H1 (cell line): ENCODE results near the gene GNG5. TPM values are rescaled to one million over a fixed set of nuclear protein-coding genes. Genes with fewer than 3 reads are reported as not detected.

Experiments used
- CTCF ChIA-PET: fragments of 300-600 bp; sonication (Branson Sonifier 250); formaldehyde crosslinking; loops from one replicate; lab custom pipeline; 2021; ENCODE audit not compliant: partially characterized antibody; lab: Charles Lee
- POLR2A ChIA-PET: fragments of 300-600 bp; sonication (Branson Sonifier 250); formaldehyde crosslinking; loops from one replicate; lab custom pipeline; 2021; ENCODE audit warnings: inconsistent platforms; ENCODE audit not compliant: partially characterized antibody; lab: Charles Lee
- DNase-seq, 2 experiments: peaks; one replicate each; pipeline versions ENCODE4 v3.0.0 to v3.0.0-alpha.2; 2010 to 2022; ENCODE audit warnings: low spot score in 2 of 2, low read depth in 1 of 2, mixed read lengths in 1 of 2
- FAIRE-seq: peaks from 2 replicates; lab custom pipeline; 2011; peaks lifted over from hg19 to GRCh38; lab: Jason Lieb, UNC
- H2AFZ ChIP-seq: 2 replicates; pipeline ENCODE4 v1.8.1; 2012; ENCODE audit warnings: low read length, inconsistent platforms
- H2AK5ac ChIP-seq: 2 replicates; pipeline ENCODE4 v1.6.1; 2013; ENCODE audit warnings: low read depth, low read length
- H2BK120ac ChIP-seq: replicated peaks from 2 replicates; pipeline ENCODE3; 2013; ENCODE audit warnings: low read depth, low read length, inconsistent platforms
- H2BK12ac ChIP-seq: 2 replicates; pipeline ENCODE4 v1.6.1; 2013; ENCODE audit warnings: low read depth, low read length
- H2BK15ac ChIP-seq: 2 replicates; pipeline ENCODE4 v1.6.1; 2013; ENCODE audit warnings: low read length
- H2BK20ac ChIP-seq: 2 replicates; pipeline ENCODE4 v1.6.1; 2013; ENCODE audit warnings: low read length
- H2BK5ac ChIP-seq: 2 replicates; pipeline ENCODE4 v1.6.1; 2013; ENCODE audit warnings: low read depth, low read length
- H3K14ac ChIP-seq: 2 replicates; pipeline ENCODE4 v1.6.1; 2013; ENCODE audit warnings: inconsistent platforms; ENCODE audit not compliant: insufficient read length
- H3K18ac ChIP-seq: 2 replicates; pipeline ENCODE4 v1.6.1; 2013; ENCODE audit warnings: low read length; ENCODE audit errors: extremely low read depth
- H3K23ac ChIP-seq: 2 replicates; pipeline ENCODE4 v1.6.1; 2013; ENCODE audit warnings: inconsistent platforms; ENCODE audit not compliant: insufficient read length
- H3K23me2 ChIP-seq: 2 replicates; pipeline ENCODE4 v1.6.1; 2013; ENCODE audit warnings: low read depth, low read length
- H3K27ac ChIP-seq: 2 replicates; pipeline ENCODE4 v1.6.1; 2011; ENCODE audit warnings: low read depth, low read length, inconsistent platforms
- H3K27me3 ChIP-seq, 4 experiments: replicated peaks in 1 of 4; 1 replicate in 1 of 4; 2 replicates in 3 of 4; pipeline versions ENCODE4 v1.6.1 to v1.8.1; 2011 to 2013; ENCODE audit warnings: low read length in 3 of 4, mild to moderate bottlenecking in 3 of 4, inconsistent platforms in 2 of 4, mixed read lengths in 2 of 4, moderate library complexity in 1 of 4; ENCODE audit not compliant: control insufficient read depth in 3 of 4, insufficient read depth in 3 of 4; ENCODE audit errors: extremely low read depth in 1 of 4
- H3K36me3 ChIP-seq, 4 experiments: 2 replicates each; pipeline versions ENCODE4 v1.6.1 to v1.8.1; 2011 to 2013; ENCODE audit warnings: mild to moderate bottlenecking in 4 of 4, low read length in 3 of 4, moderate library complexity in 2 of 4, control low read depth in 1 of 4, inconsistent platforms in 1 of 4; ENCODE audit not compliant: insufficient read depth in 4 of 4, control insufficient read depth in 2 of 4
- H3K4ac ChIP-seq: replicated peaks from 2 replicates; pipeline ENCODE3; 2013; ENCODE audit warnings: low read length, low read depth, mixed read lengths, inconsistent platforms; ENCODE audit not compliant: insufficient read length
- H3K4me1 ChIP-seq, 4 experiments: replicated peaks in 1 of 4; 1 replicate in 1 of 4; 2 replicates in 3 of 4; pipeline versions ENCODE4 v1.6.1 to v1.8.1; 2011 to 2013; ENCODE audit warnings: low read length in 3 of 4, inconsistent platforms in 2 of 4, mixed read lengths in 1 of 4; ENCODE audit not compliant: insufficient read depth in 4 of 4, control insufficient read depth in 3 of 4
- H3K4me2 ChIP-seq, 2 experiments: 2 replicates each; pipeline versions ENCODE4 v1.6.1 to v1.8.1; 2011 to 2013; ENCODE audit warnings: low read depth in 2 of 2, low read length in 2 of 2, control low read depth in 1 of 2, inconsistent platforms in 1 of 2, mild to moderate bottlenecking in 1 of 2; ENCODE audit not compliant: insufficient read depth in 1 of 2
- H3K4me3 ChIP-seq, 4 experiments: fragments of 200-600, 300-600 bp in 1 of 4; sonication (generic), shearing (Covaris generic), sonication (Bioruptor Twin) in 1 of 4; 2 replicates each; pipeline versions ENCODE4 v1.5.1 to v1.8.1; 2011 to 2016; ENCODE audit warnings: low read length in 4 of 4, low read depth in 3 of 4, control low read depth in 2 of 4, inconsistent platforms in 2 of 4, mild to moderate bottlenecking in 2 of 4, mixed read lengths in 1 of 4, moderate library complexity in 1 of 4; ENCODE audit not compliant: insufficient read depth in 2 of 4; ENCODE audit errors: extremely low read depth in 1 of 4
- H3K56ac ChIP-seq: replicated peaks from 2 replicates; pipeline ENCODE3; 2013; ENCODE audit warnings: low read depth, mild to moderate bottlenecking, mixed read lengths, low read length, inconsistent platforms; ENCODE audit not compliant: insufficient read length
- H3K79me1 ChIP-seq: 2 replicates; pipeline ENCODE4 v1.6.1; 2013; ENCODE audit warnings: low read depth, low read length, control low read depth
- H3K79me2 ChIP-seq, 2 experiments: 2 replicates each; pipeline versions ENCODE4 v1.6.1 to v1.8.1; 2012 to 2013; ENCODE audit warnings: low read length in 2 of 2, mild to moderate bottlenecking in 2 of 2, inconsistent platforms in 1 of 2; ENCODE audit not compliant: insufficient read depth in 2 of 2, control insufficient read depth in 1 of 2
- H3K9ac ChIP-seq, 4 experiments: replicated peaks in 1 of 4; 1 replicate in 1 of 4; 2 replicates in 3 of 4; pipeline versions ENCODE4 v1.6.1 to v1.8.1; 2011 to 2013; ENCODE audit warnings: low read depth in 3 of 4, low read length in 3 of 4, control low read depth in 2 of 4, mild to moderate bottlenecking in 2 of 4, moderate library complexity in 2 of 4, inconsistent platforms in 1 of 4; ENCODE audit errors: extremely low read depth in 1 of 4
- H3K9me3 ChIP-seq, 2 experiments: 2 replicates each; pipeline versions ENCODE4 v1.6.1 to v1.8.1; 2012 to 2013; ENCODE audit warnings: mild to moderate bottlenecking in 2 of 2, moderate library complexity in 2 of 2, control low read depth in 1 of 2, inconsistent platforms in 1 of 2, low read depth in 1 of 2, low read length in 1 of 2, mixed read lengths in 1 of 2; ENCODE audit not compliant: insufficient read depth in 2 of 2
- H4K20me1 ChIP-seq, 2 experiments: replicated peaks in 1 of 2; 2 replicates each; pipeline versions ENCODE3 to v1.8.1; 2011 to 2013; ENCODE audit warnings: inconsistent platforms in 2 of 2, low read length in 2 of 2, mild to moderate bottlenecking in 1 of 2; ENCODE audit not compliant: insufficient read depth in 2 of 2, control insufficient read depth in 1 of 2
- H4K5ac ChIP-seq: 2 replicates; pipeline ENCODE4 v1.6.1; 2013; ENCODE audit warnings: low read length, low read depth, mixed read lengths, inconsistent platforms; ENCODE audit not compliant: insufficient read length
- H4K8ac ChIP-seq: 2 replicates; pipeline ENCODE4 v1.8.0; 2013; ENCODE audit warnings: mild to moderate bottlenecking, moderate library complexity, low read length, inconsistent platforms; ENCODE audit not compliant: insufficient read depth; ENCODE audit errors: extremely low read depth
- H4K91ac ChIP-seq: replicated peaks from 2 replicates; pipeline ENCODE3; 2013; ENCODE audit warnings: low read length, mixed read lengths, inconsistent platforms; ENCODE audit not compliant: insufficient read length
- ASH2L ChIP-seq: fragments of 200-600, 300-600 bp; sonication (generic); IDR thresholded peaks from one replicate; pipeline ENCODE4 v1.7.1; 2017; ENCODE audit warnings: low read length
- CBX5 ChIP-seq: fragments of 300-800, 300-1000 bp; sonication (generic); IDR thresholded peaks from 2 replicates; pipeline ENCODE4 v1.7.1; 2016; ENCODE audit warnings: antibody characterized with exemption, low read length, low read depth
- CREB1 ChIP-seq: IDR thresholded peaks from 2 replicates; pipeline ENCODE4 v1.6.1; 2012; ENCODE audit warnings: inconsistent platforms
- HDAC6 ChIP-seq: IDR thresholded peaks from one replicate; pipeline ENCODE4 v1.7.1; 2012; ENCODE audit warnings: low read depth, mild to moderate bottlenecking, inconsistent platforms, low read length, moderate library complexity
- JUN ChIP-seq: IDR thresholded peaks from 2 replicates; pipeline ENCODE4 v1.6.1; 2011; ENCODE audit warnings: low read depth, mild to moderate bottlenecking, improper control_type of control experiment, low read length
- JUND ChIP-seq: IDR thresholded peaks from 2 replicates; pipeline ENCODE4 v1.6.1; 2011; ENCODE audit warnings: mild to moderate bottlenecking, improper control_type of control experiment, low read length
- KDM4A ChIP-seq: IDR thresholded peaks from one replicate; pipeline ENCODE4 v1.7.1; 2012; ENCODE audit warnings: low read depth, mild to moderate bottlenecking, moderate library complexity, low read length, inconsistent platforms; ENCODE audit not compliant: severe bottlenecking
- MAFK ChIP-seq: IDR thresholded peaks from 2 replicates; pipeline ENCODE4 v1.6.1; 2012; ENCODE audit warnings: low read depth, mild to moderate bottlenecking, improper control_type of control experiment, low read length
- MAX ChIP-seq: IDR thresholded peaks from 2 replicates; pipeline ENCODE4 v1.6.1; 2012; ENCODE audit warnings: inconsistent platforms
- RNF2 ChIP-seq: fragments of 200-900, 300-1000 bp; sonication (generic); IDR thresholded peaks from 2 replicates; pipeline ENCODE4 v1.7.1; 2016; ENCODE audit warnings: borderline replicate concordance, low read depth, mild to moderate bottlenecking, antibody characterized with exemption, low read length; ENCODE audit not compliant: poor library complexity, severe bottlenecking; ENCODE audit errors: missing control alignments
- SIRT6 ChIP-seq: IDR thresholded peaks from one replicate; pipeline ENCODE4 v1.7.1; 2012; ENCODE audit warnings: low read length, inconsistent platforms
- SIX5 ChIP-seq: IDR thresholded peaks from 2 replicates; pipeline ENCODE4 v1.6.1; 2011; ENCODE audit warnings: mild to moderate bottlenecking, low read depth, low read length
- TCF12 ChIP-seq: IDR thresholded peaks from 2 replicates; pipeline ENCODE4 v1.6.1; 2011; ENCODE audit warnings: low read depth, mild to moderate bottlenecking, low read length
- TEAD4 ChIP-seq: IDR thresholded peaks from 2 replicates; pipeline ENCODE4 v1.6.1; 2012; ENCODE audit warnings: low read depth, low read length, inconsistent platforms, mixed read lengths
- WGBS, 2 experiments: shearing (Covaris generic) in 1 of 2; methylation state at CpG; one replicate each; pipeline versions ENCODE4 v1.1.6 to v1.1.7; 2013 to 2015; ENCODE audit warnings: low lambda C conversion rate in 2 of 2, mixed read lengths in 2 of 2, inconsistent platforms in 1 of 2, low coverage in 1 of 2, missing lambda C conversion rate in 1 of 2; ENCODE audit not compliant: insufficient replicate concordance in 2 of 2, insufficient coverage in 1 of 2, insufficient read length in 1 of 2; ENCODE audit errors: extremely low coverage in 1 of 2, missing lambda C conversion rate in 1 of 2; 5-methylcytosine and 5-hydroxymethylcytosine counted together
- polyA plus RNA-seq, 7 experiments: library from polyadenylated mRNA; depleted of rRNA in 3 of 7; stranded (reverse) in 5 of 7; unstranded in 2 of 7; fragments of >200 nt in 5 of 7; fragments of 200-250 nt in 2 of 7; gene quantifications; 1 replicate in 5 of 7; 2 replicates in 1 of 7; 4 replicates in 1 of 7; pipeline versions ENCODE4 v1.2.1 to v1.2.3, GENCODE V29; 2011 to 2013; ENCODE audit warnings: missing spikeins in 2 of 7, mixed read lengths in 2 of 7
- total RNA-seq: library from RNA; stranded (reverse); fragmentation: NEBNext Ultra II Directional; extraction: Animal tissue kit (Norgen Biotek cat#: 25700); gene quantifications from 2 replicates; pipeline ENCODE4 v1.2.1, GENCODE V29; 2021

Gene GNG5
- total and polyA plus RNA-seq, 2 of the 8 experiments (the other 6 are each of a cell fraction or from before 2014, with no cell fraction given): 94.0 to 104 TPM

GRCh38 chr1:84539972-84540371, 33.6 kb upstream of the GNG5 start:
- H3K9ac ChIP-seq: no peak overlapping the region
- H3K18ac ChIP-seq: no peak overlapping the region
- no peak overlapping the region for H2AFZ ChIP-seq
- WGBS, 2 experiments: 78% methylated on average over 3 of the region's 3 CpGs; no CpG with 5 or more reads in 1 of the 2 experiments
- no peak overlapping the region for H3K4me3 ChIP-seq
- no peak overlapping the region for H3K4ac ChIP-seq
- H3K23me2 ChIP-seq: no peaks in the 10 kb centered on the region
- no peaks in the 10 kb centered on the region for H3K36me3 ChIP-seq
- no peak overlapping the region for H2AK5ac ChIP-seq
- no peak for FAIRE-seq
- no peak overlapping the region for H2BK15ac ChIP-seq
- H2BK12ac ChIP-seq: no peak overlapping the region
- no peak for TF ChIP-seq JUND
- no peak for TF ChIP-seq MAX
- no peak for TF ChIP-seq CBX5
- no peak for TF ChIP-seq SIRT6
- no peak for TF ChIP-seq HDAC6
- no peak for TF ChIP-seq TCF12
- no peak for TF ChIP-seq ASH2L
- TF ChIP-seq CREB1: no peak
- no peak for TF ChIP-seq KDM4A
- TF ChIP-seq SIX5: no peak
- no peak for TF ChIP-seq MAFK
- TF ChIP-seq RNF2: no peak
- TF ChIP-seq JUN: no peak
- no peak for TF ChIP-seq TEAD4
- TF ChIP-seq, all 59 proteins: peak for 0
- no peaks in the 10 kb centered on the region for H3K79me2 ChIP-seq
- H3K79me1 ChIP-seq: no peaks in the 10 kb centered on the region
- no peak overlapping the region for H3K56ac ChIP-seq
- H3K14ac ChIP-seq: no peak overlapping the region
- H2BK120ac ChIP-seq: no peak overlapping the region
- H3K27ac ChIP-seq: no peak overlapping the region
- H3K23ac ChIP-seq: no peak overlapping the region
- POLR2A ChIA-PET: no interaction called here
- no peak overlapping the region for H3K4me2 ChIP-seq
- H3K27me3 ChIP-seq: no peaks in the 10 kb centered on the region
- H3K9me3 ChIP-seq: no peaks in the 10 kb centered on the region; a peak in 1 of 4 replicates
- H2BK20ac ChIP-seq: no peak overlapping the region
- H4K5ac ChIP-seq: no peak overlapping the region
- H3K4me1 ChIP-seq: no peaks in the 10 kb centered on the region
- no peak overlapping the region for H2BK5ac ChIP-seq
- DNase-seq: no peak
- H4K91ac ChIP-seq: no peak overlapping the region
- no peaks in the 10 kb centered on the region for H4K20me1 ChIP-seq
- H4K8ac ChIP-seq: no peak overlapping the region
- CTCF ChIA-PET: interaction anchor here (1.3 to 1.4 kb wide), 3 partner anchors 16 to 65 kb away, joined by 3 to 4 read pairs (median 3); no protein-coding TSS in a partner anchor
